DMS53 treated with DMSO at 0.1 percent for 48 hours (cell line): ENCODE measurements around the gene EFCAB13.
A peak's percentile ranks its signal among the peaks of the same experiment; 100 is the strongest.

Experiments
- DNase-seq: peaks from one replicate; lab custom pipeline; 2025; ENCODE audit not compliant: unreplicated experiment; lab: John Stamatoyannopoulos, UW

Gene EFCAB13, protein sequence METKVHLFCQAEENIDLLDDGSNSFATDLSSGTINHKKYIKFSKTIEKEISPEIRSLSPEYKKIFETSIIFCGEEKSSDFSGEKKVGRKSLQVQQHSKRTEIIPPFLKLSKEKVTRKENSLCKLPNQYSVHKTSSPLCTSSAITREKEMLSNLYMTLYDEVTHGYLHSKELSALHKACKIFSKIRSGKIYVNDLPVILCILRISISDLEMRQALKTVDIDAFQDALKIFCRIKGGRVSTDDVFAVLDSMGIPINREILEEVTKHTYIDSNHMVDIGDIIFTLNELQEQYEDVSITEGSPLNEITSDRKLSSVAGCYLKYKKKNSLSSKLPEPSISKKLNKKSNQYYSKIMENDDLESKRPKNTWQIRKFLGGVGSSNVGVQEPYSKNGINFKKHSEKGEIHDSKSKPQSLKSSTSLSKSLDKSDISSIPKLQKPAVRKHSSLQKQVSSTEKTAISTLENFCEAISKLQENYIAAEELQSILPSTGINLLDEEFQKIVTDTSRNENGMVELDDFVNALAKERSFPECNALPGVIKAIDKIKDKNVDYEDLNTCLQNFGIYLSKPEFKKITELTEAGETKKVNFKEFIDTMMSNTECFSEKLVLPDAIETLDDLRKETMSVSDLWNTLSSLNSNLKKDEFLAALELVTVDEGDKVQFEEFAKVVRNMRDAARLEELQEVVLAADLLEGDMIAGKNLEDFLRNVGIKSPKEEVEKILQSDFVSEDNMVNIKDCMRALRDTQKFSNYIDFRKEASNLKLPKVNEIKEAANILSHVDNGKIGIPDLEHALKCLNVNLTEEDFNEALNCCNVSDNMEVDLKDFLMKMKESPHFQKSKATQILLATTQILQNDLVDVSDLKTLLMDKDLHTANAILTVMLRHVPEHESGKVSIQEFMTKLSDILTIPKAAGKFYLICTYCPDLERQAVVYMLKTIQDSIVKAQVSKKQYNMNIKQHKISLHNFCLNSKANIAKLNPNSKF

DNA sequence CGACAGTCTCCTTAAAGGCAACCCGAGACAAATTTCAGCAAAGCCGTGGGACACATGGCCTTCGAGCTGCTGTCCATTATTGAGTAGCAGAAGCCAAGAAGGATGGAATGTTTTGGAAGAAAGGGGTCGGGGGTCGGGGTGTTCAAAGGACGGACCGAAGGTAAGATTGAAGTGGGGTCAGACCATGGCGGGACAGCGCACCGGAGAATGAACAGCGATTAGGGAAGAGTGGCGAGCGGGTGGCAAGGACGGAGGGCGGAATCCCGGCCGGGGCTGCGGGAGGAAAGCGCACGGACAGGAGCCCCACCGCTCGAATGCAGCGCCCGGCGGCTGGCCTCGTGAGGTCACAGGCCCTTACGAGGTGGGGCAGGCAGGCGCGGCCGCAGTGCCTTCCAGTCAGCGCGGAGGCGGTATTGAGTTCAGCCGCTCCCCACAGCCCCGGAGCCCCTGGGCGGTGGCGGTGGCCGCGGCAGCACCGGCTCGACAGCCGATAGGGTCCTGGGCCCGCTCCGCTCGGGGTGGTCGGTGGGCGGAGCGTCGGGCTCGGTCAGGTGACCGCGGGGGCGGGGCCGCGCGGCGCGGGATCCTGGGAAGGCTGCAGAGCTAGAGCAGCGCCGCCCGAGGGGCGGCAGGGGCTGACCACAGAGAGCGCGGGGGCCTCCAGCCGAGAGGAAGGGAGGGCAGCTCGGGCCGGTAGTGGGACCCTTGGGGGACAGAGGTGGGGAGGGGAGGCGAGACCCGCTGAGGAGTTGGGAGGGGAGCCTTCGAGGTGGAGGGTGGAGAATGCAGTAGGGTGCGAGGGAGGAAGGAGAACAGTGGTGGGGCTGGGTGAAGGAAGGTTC lies at the start of gene EFCAB13:
Gene EFCAB13 (plus strand): TSS at position 574 of the 842 bp plus-strand sequence. CDS start 4,399 bp downstream, outside the sequence.
- DNase-seq = peak; percentile 79

DNA sequence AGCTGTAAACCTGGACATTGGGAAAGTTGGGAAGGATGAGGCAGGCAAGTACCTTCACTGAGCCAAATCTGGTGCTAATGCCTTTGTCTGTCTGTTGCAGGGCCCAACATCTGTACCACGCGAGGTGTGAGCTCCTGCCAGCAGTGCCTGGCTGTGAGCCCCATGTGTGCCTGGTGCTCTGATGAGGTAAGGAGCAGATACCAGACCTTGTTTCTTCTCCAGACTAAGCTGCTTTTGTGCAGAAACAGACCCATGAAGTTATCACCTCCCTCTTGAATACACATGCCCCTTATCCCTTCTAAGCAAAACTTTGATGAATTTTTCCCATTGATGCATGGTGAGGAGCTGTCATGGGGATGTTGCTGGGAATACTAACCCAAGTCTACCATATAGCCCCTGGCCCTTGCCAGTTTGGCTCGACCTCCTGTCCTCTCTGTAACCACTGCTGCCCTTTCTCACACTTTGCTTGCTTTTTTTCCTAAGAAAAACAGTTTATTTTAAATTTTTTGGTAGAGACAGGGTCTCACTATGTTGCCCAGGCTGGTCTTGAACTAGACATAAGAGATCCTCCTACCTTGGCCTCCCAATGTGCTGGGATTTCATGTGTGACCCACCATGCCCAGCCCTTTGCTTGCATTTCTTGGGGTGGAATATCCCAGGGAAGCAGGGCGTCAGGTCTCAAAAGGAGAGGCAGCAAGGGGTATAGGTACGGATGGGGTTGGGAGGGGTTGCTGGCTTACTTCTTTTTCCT lies 49.3 kb upstream of the EFCAB13 start:
- no peak for DNase-seq

DNA sequence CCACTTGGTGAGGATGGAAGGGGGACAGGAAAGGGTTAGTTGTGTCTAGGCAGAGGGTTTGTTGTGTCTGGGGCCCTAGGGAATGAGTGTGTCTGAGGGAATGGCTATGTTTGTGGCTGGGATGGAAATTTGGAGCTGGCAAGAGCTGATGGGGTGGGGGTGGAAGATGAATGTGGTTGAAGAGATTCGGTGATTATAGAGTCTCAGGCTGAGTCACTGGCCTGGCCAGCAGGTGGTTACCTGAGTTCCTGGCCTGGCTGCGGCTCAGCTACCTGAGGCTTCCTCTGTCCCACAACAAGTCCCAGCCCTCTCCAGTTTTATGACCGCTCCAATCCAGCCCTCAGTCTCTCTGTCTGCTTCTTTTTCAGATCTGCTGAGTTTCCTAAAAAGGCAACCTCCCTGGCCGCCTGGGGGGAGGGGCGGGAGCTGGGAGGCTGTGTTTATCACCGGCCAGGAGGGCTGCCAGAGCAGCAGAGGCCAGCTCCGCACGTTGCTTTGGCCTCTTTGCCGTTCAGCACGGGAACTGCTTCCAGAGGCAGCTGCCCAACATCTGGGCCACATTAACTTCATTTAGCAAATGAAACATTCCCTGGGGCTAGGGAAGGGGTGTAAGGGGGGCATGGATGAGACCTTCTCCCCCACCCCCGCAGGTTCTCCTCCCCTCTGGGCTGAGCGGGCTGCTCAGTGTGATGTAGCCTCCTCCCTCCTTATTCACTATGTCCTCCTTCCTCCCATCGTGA lies 48.3 kb upstream of the EFCAB13 start:
- DNase-seq = no peak

DNA sequence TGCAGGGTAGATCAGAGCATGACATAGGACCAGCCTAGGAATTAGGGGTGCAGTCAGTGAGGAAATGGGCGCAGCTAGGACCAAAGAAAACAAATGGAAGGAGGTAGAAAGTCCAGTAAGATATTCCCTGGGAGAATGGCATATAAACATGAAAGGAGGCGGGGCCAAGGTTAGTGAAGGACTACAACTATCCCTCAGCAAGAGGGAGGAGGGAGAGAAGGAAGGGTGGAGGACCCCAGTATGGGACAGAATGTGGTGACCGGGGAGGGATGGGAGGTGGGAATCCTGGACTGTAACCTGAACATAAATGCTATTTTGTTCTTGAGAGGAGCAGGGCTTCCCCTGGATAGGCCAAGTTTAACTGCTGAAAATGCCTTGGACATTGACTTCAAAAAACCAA lies 47.3 kb upstream of the EFCAB13 start:
- no peak for DNase-seq

DNA sequence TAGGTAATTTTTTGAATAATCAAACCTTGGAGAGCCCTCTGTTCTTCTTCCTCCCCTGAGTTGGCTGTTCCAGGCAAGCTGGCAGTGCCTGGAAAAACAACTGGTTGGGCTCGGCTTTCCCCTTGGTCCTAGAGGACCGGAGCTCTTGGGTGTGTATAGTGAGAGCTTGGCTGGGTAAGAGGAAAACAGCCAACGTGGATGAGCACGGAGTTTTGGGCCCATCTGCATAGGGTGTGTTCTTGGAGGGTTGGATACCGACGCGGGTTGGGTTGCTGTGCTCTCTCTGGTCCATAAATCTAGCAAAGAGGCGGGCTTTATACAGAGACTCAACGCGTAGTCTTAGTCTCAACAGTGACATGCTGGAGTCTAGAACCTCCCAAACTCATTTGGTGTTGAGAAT lies 46.9 kb upstream of the EFCAB13 start:
- DNase-seq = peak; percentile 84

DNA sequence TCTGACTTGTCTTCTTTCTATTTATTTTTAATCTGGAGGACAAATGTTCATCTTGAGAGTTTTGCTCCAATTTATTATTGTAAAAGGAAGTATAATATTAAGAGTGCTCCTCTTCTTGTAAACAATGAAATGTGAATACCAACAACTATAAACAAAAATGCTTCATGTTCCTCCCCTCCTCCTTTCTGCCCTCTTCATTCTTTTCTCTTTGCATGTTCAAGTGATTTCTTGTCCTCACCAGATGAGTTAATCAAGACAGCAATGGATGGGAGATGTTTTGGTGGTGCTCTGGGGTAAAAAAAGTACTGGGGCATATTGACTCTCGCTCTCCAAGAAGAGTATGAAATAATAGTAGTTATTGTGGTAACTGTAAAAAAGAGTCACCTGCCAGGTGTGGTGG lies 45.8 kb upstream of the EFCAB13 start:
- no peak for DNase-seq

DNA sequence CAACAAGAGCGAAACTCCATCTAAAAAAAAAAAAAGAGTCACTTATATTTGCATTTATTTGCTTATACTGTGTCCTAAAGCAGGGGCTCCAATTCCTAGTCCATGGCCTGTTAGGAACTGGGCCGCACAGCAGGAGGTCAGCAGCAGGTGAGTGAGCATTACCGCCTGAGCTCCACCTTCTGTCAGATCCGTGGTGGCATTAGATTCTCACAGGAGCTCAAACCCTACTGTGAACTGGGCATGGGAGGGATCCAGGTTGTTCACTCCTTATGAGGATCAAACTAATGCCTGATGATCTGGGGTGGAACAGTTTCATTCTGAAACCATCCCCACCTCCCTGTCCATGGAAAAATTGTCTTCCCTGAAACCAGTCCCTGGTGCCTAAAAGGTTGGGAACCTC lies 45.2 kb upstream of the EFCAB13 start:
- no peak for DNase-seq

DNA sequence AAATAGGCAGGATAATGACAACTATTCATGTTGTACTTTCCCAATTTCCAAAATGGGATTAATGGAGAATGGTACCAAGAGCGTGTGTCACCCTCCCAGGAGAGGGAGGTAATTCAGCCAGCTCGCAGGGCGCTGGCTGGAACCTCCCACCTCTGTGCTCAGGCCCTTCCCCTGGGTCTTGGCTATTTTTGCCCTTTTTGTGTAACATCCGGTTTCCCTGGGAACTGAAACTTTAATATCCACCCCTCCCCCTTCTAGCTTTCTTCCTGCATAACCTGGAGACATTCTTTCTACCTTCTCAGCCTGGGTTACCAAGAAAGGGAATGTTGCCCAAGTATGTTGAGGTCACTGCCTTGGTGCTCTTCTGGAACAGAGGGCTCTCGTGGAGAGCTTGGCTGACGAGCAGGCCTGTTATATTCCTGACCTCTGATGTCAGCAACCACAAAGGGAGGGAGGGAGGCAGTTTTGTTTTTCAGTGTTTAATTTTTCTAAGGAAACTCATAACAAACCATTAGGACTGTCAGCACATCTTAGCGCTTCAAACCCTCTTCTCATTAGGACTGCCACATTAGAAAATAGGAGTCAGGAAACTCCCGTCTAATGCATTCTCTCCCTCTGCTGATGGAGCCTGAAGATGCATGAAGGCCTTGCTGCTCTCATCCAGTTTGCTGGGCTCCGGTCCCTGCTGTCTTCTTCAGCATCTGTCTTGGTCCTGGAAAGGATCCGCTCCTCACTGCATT lies 44.5 kb upstream of the EFCAB13 start:
- no peak for DNase-seq

DNA sequence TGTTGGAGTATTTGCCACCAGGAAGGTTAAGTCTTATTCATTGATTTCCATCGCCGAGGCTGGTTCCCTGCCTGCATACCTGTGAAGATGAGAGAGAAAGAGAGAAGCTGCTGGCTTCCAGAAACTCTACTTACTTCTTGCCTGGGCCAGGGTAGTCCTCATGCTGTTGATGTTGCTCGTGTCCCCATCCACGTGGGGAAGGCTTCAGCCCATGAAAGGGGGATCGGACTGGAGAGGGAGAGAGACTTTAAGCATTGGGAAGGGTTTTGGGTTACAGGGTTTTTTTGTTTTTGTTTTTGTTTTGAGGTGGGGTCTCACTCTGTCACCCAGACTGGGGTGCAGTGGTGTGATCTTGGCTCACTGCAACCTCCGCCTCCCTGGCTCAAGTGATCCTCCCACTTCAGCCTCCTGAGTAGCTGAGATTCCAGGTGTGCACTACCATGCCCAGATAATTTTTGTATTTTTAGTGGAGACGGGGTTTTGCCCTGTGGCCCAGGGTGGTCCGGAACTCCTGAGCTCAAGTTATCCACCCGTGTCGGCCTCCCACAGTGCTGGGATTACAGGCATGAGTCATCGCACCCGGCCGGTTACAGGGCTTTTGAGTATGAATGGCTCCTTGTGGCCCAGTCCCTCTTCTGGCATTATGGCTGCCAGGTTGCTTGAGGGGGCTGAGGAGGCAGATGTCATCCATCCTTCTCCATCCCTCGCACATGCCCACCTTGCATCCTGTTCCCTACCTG lies 43.5 kb upstream of the EFCAB13 start:
- DNase-seq = no peak

DNA sequence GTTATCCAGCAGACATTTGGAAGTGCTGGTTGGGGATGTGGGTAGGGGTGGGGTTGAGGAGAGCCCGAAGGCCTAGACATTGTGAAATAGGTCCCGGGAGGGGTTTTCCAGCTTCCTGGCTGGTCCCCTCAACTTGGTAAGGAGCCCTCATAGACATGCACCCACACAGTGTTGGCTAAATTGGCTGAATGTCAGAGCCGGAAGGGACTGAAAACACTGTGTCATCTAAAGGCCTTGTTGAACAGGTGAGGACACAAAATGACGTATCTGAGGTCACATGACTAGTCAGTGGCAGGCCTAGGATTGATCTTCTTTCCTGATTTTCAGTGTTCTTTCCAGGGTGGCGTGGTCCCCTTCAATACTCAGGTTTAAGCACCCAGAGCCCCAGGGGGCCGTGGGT lies 42.5 kb upstream of the EFCAB13 start:
- no peak for DNase-seq

DNA sequence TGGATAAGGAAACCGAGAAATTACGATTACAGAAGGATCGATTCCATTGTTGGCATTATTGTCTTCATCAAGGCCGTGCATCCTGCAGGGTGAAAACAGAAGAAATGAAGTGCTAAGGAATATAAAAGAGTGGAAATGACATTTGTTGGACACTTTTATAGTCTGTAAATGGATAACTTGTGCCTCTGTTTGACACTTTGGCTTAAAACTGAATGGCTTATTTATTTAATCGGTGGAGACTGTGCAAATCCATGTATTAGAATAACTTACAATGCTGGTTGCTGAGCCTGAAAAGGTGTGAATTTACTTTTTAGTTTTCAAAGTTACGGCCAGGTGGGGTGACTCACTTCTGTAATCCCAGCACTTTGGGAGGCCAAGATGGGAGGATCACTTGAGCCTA lies 38.8 kb upstream of the EFCAB13 start:
- DNase-seq = no peak

DNA sequence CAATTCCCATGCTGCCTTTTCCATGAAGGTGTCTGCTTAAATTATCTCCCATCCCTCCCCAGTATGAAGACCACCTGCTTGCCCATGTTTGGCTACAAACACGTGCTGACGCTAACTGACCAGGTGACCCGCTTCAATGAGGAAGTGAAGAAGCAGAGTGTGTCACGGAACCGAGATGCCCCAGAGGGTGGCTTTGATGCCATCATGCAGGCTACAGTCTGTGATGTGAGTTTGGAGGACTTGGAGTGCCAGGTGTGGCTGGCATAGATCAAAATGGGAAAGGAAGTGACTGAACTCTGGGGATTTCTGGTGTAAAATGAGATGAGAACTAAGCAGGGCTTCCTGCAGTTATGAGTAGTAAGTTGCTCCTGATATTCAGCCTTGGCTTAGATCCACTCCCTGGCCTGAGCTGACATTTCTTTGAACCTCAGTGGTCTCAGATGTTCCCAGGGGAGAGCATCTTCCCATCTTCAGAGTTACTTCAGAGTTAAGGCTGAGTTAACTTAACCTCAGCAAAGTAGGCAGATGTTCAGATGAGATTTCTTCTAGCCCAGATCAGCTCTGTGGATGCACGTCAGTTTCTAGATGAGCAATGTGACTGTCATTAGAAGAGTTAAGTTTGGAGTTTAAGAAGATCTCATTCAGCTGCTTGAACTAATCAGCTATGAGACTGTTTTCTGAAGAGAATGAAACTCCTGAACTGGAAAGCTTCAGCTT lies 37.4 kb upstream of the EFCAB13 start:
- no peak for DNase-seq

DNA sequence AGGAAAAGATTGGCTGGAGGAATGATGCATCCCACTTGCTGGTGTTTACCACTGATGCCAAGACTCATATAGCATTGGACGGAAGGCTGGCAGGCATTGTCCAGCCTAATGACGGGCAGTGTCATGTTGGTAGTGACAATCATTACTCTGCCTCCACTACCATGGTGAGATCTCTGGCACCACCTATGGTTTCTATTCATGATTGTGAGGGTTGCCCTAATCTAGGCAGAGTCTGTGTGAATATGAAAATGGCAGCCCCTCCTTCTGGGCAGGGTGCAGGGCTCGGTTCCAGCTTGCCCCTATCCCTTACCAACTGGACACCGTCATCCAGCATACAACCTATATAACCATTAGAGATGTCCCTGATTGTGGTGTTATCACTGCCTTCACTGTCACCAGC lies 36.7 kb upstream of the EFCAB13 start:
- no peak for DNase-seq

DNA sequence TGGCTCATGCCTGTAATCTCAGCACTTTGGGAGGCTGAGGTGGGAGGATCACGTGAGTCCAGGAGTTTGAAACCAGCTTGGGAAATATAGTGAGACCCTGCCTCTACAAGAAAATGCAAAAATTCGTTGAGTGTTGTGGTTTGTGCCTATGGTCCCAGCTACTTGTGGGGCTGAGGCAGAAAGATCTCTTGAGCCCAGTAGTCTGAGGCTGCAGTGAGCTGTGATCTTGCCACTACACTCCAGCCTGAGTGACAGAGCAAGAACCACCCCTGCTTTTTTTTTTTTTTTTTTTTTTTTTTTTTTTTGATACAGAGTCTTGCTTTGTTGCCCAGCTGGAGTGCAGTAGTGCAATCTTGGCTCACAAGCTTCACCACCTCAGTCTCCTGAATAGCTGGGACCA lies 36.1 kb upstream of the EFCAB13 start:
- DNase-seq = no peak

DNA sequence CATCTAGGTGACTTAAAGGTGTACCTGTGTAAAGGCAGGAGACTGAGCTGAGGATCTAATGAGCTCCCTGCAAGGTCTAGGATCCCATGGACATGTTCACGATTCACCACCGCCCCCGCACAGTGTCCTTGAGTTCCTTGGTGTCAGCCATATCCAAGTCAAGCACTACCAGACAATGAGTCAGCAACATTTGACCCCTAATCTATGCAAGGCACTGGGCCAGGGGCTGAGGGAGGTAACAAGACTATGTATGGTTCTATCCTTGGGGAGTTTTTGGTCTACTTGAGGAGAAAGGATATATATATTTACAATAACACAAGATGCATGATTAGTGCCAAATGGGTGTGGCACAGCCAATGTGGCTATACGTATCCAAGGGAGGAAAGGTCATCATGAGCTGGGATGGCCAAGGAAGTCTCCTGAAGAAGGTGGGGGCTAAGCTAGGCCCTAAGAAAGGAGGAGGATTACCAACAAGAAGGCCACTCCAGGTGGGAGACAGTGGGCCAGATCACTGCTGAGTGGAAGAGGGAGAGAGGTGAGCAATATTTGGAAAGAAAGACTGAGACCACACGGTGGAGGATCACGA lies 35.1 kb upstream of the EFCAB13 start:
- DNase-seq = no peak

DNA sequence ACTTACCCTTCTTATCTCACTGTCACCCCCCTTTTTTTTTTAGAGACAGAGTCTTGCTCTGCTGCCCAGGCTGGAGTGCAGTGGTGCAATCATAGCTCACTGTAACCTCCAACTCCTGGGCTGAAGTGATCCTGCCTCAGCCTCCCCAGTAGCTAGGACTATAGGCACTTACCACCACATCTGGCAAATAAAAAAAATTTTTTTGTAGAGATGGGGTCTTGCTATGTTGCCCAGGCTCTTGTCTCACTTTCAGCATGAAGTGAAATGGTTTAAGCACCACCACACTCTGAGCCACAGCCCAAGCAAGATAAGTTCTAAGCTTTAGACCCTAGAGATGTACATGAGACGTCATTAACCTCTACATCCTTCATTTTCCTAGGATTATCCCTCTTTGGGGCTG lies 34.5 kb upstream of the EFCAB13 start:
- no peak for DNase-seq

DNA sequence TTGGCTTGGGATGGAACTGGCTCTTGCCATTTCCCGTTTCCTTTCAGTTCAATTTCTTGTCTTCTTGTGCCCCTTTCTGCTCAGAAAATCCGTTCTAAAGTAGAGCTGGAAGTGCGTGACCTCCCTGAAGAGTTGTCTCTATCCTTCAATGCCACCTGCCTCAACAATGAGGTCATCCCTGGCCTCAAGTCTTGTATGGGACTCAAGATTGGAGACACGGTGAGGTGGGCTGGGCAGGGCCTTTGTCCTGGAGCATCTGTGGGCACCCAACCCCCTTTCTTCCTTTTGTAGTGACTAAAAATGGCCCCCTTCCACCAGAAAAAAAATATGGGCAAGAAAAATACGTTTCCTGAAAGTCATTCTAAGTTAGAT lies 32.9 kb upstream of the EFCAB13 start:
- no peak for DNase-seq
